HEK293 (cell line): Measurements from ENCODE around the gene TEX12.
A peak's percentile ranks its signal among the peaks of the same experiment; 100 is the strongest.

ENCODE experiments used
- CTCF ChIA-PET: fragments of 350-600 bp; formaldehyde crosslinking; extraction: SDS; loops from one replicate; lab custom pipeline; 2021; ENCODE audit warnings: antibody characterized with exemption; lab: Yijun Ruan, JAX
- POLR2A ChIA-PET: fragments of 300-600 bp; formaldehyde crosslinking; extraction: SDS; loops from one replicate; lab custom pipeline; 2020; ENCODE audit warnings: antibody characterized with exemption, inconsistent platforms; lab: Yijun Ruan, JAX
- H3K27ac ChIP-seq: fragments of 200-500 bp; sonication (Bioruptor generic); 2 replicates; pipeline ENCODE4 v1.5.1; 2014; ENCODE audit warnings: low read depth, low read length, control low read depth, inconsistent platforms; ENCODE audit errors: extremely low read depth
- H3K36me3 ChIP-seq, 2 experiments: fragments of 200-500 bp in 1 of 2; sonication (Bioruptor generic) in 1 of 2; 1 replicate in 1 of 2; 2 replicates in 1 of 2; pipeline ENCODE4 v1.5.1; 2014 to 2017; ENCODE audit warnings: inconsistent platforms in 2 of 2, low read length in 2 of 2; ENCODE audit not compliant: control insufficient read depth in 2 of 2, insufficient read depth in 1 of 2
- H3K4me1 ChIP-seq: fragments of 200-500 bp; sonication (Bioruptor generic); 2 replicates; pipeline ENCODE4 v1.5.1; 2014; ENCODE audit warnings: mild to moderate bottlenecking, low read length, inconsistent platforms; ENCODE audit not compliant: control insufficient read depth, insufficient read depth
- H3K4me3 ChIP-seq: 2 replicates; pipeline ENCODE4 v1.5.1; 2011; ENCODE audit warnings: low read depth, mild to moderate bottlenecking, control low read depth, low read length, moderate library complexity
- H3K9me3 ChIP-seq: fragments of 200-500 bp; sonication (Bioruptor generic); 2 replicates; pipeline ENCODE4 v1.5.1; 2014; ENCODE audit warnings: low read depth, low read length, inconsistent platforms; ENCODE audit not compliant: control insufficient read depth, insufficient read depth
- GFI1B ChIP-seq: fragments of 450-650 bp; formaldehyde crosslinking; IDR thresholded peaks from 2 replicates; pipeline ENCODE4 v1.5.1; 2016; ENCODE audit warnings: missing biosample characterization, missing genetic modification characterization
- GLI4 ChIP-seq: fragments of 450-650 bp; formaldehyde crosslinking; IDR thresholded peaks from 2 replicates; pipeline ENCODE4 v1.5.1; 2016; ENCODE audit warnings: missing biosample characterization, missing genetic modification characterization
- KLF7 ChIP-seq: fragments of 450-650 bp; formaldehyde crosslinking; IDR thresholded peaks from 2 replicates; pipeline ENCODE4 v1.5.1; 2016; ENCODE audit warnings: missing biosample characterization, missing genetic modification characterization, borderline replicate concordance
- TRIM28 ChIP-seq: IDR thresholded peaks from 2 replicates; pipeline ENCODE4 v1.6.1; 2011; ENCODE audit warnings: low read length, control low read depth, borderline replicate concordance
- ZBTB17 ChIP-seq: fragments of 450-650 bp; formaldehyde crosslinking; IDR thresholded peaks from 2 replicates; pipeline ENCODE4 v1.5.1; 2016; ENCODE audit warnings: missing biosample characterization, missing genetic modification characterization
- ZEB2 ChIP-seq: fragments of 450-650 bp; formaldehyde crosslinking; IDR thresholded peaks from 2 replicates; pipeline ENCODE4 v1.5.1; 2016; ENCODE audit warnings: missing biosample characterization, missing genetic modification characterization
- ZNF114 ChIP-seq: fragments of 450-650 bp; formaldehyde crosslinking; IDR thresholded peaks from 2 replicates; pipeline ENCODE4 v1.5.0; 2017; ENCODE audit warnings: missing biosample characterization, missing genetic modification characterization
- ZNF133 ChIP-seq: fragments of 450-650 bp; formaldehyde crosslinking; IDR thresholded peaks from 2 replicates; pipeline ENCODE4 v1.5.1; 2016; ENCODE audit warnings: missing biosample characterization, missing genetic modification characterization
- ZNF174 ChIP-seq: fragments of 450-650 bp; formaldehyde crosslinking; IDR thresholded peaks from 2 replicates; pipeline ENCODE4 v1.5.0; 2017; ENCODE audit warnings: missing biosample characterization, mild to moderate bottlenecking, missing genetic modification characterization
- ZNF175 ChIP-seq: fragments of 450-650 bp; formaldehyde crosslinking; IDR thresholded peaks from 2 replicates; pipeline ENCODE4 v1.5.1; 2016; ENCODE audit warnings: missing biosample characterization, missing genetic modification characterization
- ZNF19 ChIP-seq: fragments of 450-650 bp; formaldehyde crosslinking; IDR thresholded peaks from 2 replicates; pipeline ENCODE4; 2016; ENCODE audit warnings: missing biosample characterization, missing genetic modification characterization, low read depth
- ZNF221 ChIP-seq: fragments of 450-650 bp; formaldehyde crosslinking; IDR thresholded peaks from 2 replicates; pipeline ENCODE4 v1.5.1; 2017; ENCODE audit warnings: missing biosample characterization, missing genetic modification characterization, borderline replicate concordance
- ZNF335 ChIP-seq: fragments of 450-650 bp; formaldehyde crosslinking; conservative IDR thresholded peaks from 2 replicates; pipeline ENCODE4 v1.5.1; 2016; ENCODE audit warnings: missing biosample characterization, missing genetic modification characterization
- ZNF37A ChIP-seq: fragments of 450-650 bp; IDR thresholded peaks from 2 replicates; pipeline ENCODE4 v1.5.1; 2018; ENCODE audit warnings: missing biosample characterization, missing genetic modification characterization
- ZNF433 ChIP-seq: fragments of 450-650 bp; formaldehyde crosslinking; IDR thresholded peaks from 2 replicates; pipeline ENCODE4 v1.5.1; 2016; ENCODE audit warnings: missing biosample characterization, missing genetic modification characterization, low read depth
- ZNF529 ChIP-seq: fragments of 450-650 bp; formaldehyde crosslinking; IDR thresholded peaks from 2 replicates; pipeline ENCODE4 v1.5.1; 2017; ENCODE audit warnings: missing genetic modification characterization, missing biosample characterization; ENCODE audit not compliant: insufficient replicate concordance
- ZNF544 ChIP-seq: fragments of 450-650 bp; formaldehyde crosslinking; IDR thresholded peaks from 2 replicates; pipeline ENCODE4 v1.5.0; 2017; ENCODE audit warnings: missing biosample characterization, missing genetic modification characterization
- ZNF555 ChIP-seq: fragments of 450-650 bp; formaldehyde crosslinking; conservative IDR thresholded peaks from 2 replicates; pipeline ENCODE4 v1.5.1; 2017; ENCODE audit warnings: missing biosample characterization, mild to moderate bottlenecking, missing genetic modification characterization, inconsistent platforms
- ZNF621 ChIP-seq: fragments of 450-650 bp; formaldehyde crosslinking; IDR thresholded peaks from 2 replicates; pipeline ENCODE4 v1.5.1; 2017; ENCODE audit warnings: missing biosample characterization, missing genetic modification characterization
- ZNF660 ChIP-seq: fragments of 450-650 bp; IDR thresholded peaks from 2 replicates; pipeline ENCODE4 v1.5.1; 2018; ENCODE audit warnings: missing biosample characterization, mild to moderate bottlenecking, missing genetic modification characterization
- ZNF701 ChIP-seq: fragments of 450-650 bp; formaldehyde crosslinking; IDR thresholded peaks from 2 replicates; pipeline ENCODE4 v1.5.1; 2016; ENCODE audit warnings: missing biosample characterization, missing genetic modification characterization
- ZNF777 ChIP-seq: fragments of 450-650 bp; formaldehyde crosslinking; IDR thresholded peaks from 2 replicates; pipeline ENCODE4 v1.5.1; 2017; ENCODE audit warnings: missing biosample characterization, missing genetic modification characterization, borderline replicate concordance
- ZNF785 ChIP-seq: fragments of 450-650 bp; formaldehyde crosslinking; IDR thresholded peaks from 2 replicates; pipeline ENCODE4 v1.5.1; 2016; ENCODE audit warnings: missing biosample characterization, missing genetic modification characterization
- ZNF843 ChIP-seq: fragments of 450-650 bp; formaldehyde crosslinking; IDR thresholded peaks from 2 replicates; pipeline ENCODE4 v1.5.1; 2016; ENCODE audit warnings: missing biosample characterization, missing genetic modification characterization
- TF ChIP-seq, protein P1 (sequence below): fragments of 450-650 bp; formaldehyde crosslinking; IDR thresholded peaks from 2 replicates; pipeline ENCODE4 v1.5.1; 2016; ENCODE audit warnings: missing biosample characterization, missing genetic modification characterization
- TF ChIP-seq, protein P2 (sequence below): fragments of 450-650 bp; IDR thresholded peaks from 2 replicates; pipeline ENCODE4 v1.5.1; 2018; ENCODE audit warnings: missing biosample characterization, missing genetic modification characterization
- TF ChIP-seq, protein P3 (sequence below): fragments of 450-650 bp; formaldehyde crosslinking; IDR thresholded peaks from 2 replicates; pipeline ENCODE4 v1.5.1; 2016; ENCODE audit warnings: missing biosample characterization, missing genetic modification characterization, low read depth

Gene TEX12

GRCh38 chr11:112174789-112175598, 7.8 kb downstream of the TEX12 start, which contains the start of gene BCO2 (continued):
- no peak for TF ChIP-seq KLF7 (tag by site-specific recombination)
- TF ChIP-seq, all 188 proteins: peak for 8

GRCh38 chr11:112175599-112175952, 8.4 kb downstream of the TEX12 start:
- ChIA-PET POLR2A (no interaction called here), CTCF (interaction anchor here (0.5 to 5.2 kb wide), 18 partner anchors 8 to 1622 kb away, joined by 3 to 64 read pairs (median 4); no protein-coding TSS in a partner anchor)
- peaks cover 3% of the 10 kb centered on the region; the same call in 1 of the 2 replicates for H3K4me1 ChIP-seq
- H3K27ac ChIP-seq, result no peak overlapping the region
- TF ChIP-seq, protein P1, sequence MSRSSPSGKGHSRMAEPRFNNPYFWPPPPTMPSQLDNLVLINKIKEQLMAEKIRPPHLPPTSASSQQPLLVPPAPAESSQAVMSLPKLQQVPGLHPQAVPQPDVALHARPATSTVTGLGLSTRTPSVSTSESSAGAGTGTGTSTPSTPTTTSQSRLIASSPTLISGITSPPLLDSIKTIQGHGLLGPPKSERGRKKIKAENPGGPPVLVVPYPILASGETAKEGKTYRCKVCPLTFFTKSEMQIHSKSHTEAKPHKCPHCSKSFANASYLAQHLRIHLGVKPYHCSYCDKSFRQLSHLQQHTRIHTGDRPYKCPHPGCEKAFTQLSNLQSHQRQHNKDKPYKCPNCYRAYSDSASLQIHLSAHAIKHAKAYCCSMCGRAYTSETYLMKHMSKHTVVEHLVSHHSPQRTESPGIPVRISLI (tag by site-specific recombination), result no peak
- TF ChIP-seq ZBTB17 (tag by site-specific recombination) (peak; percentile 57), ZNF335 (tag by site-specific recombination) (peak; percentile 2), GLI4 (tag by site-specific recombination) (no peak)
- TF ChIP-seq, protein P2, sequence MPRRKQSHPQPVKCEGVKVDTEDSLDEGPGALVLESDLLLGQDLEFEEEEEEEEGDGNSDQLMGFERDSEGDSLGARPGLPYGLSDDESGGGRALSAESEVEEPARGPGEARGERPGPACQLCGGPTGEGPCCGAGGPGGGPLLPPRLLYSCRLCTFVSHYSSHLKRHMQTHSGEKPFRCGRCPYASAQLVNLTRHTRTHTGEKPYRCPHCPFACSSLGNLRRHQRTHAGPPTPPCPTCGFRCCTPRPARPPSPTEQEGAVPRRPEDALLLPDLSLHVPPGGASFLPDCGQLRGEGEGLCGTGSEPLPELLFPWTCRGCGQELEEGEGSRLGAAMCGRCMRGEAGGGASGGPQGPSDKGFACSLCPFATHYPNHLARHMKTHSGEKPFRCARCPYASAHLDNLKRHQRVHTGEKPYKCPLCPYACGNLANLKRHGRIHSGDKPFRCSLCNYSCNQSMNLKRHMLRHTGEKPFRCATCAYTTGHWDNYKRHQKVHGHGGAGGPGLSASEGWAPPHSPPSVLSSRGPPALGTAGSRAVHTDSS (tag by site-specific recombination), result peak; percentile 71
- H3K4me3 ChIP-seq, result peak overlapping the region; percentile 2
- H3K36me3 ChIP-seq, result no peaks in the 10 kb centered on the region
- H3K9me3 ChIP-seq, result no peaks in the 10 kb centered on the region

DNA sequence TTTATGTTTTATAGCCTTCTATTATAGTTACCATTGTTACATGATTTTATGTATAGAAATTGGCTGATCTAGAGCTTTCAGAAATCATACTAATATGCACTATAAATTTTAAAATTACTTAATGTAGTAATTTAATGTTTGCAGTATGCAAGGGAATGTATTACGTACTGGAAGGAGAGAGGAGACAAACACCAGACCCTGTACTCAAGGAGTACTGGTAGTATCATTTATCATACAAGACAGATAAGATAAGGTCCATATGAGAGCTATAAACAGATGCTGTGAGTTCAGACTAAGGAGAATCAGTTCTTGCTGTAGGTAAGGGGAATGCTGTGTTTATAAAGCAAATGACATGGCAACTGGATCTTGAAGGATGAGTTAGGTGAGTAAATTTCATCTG, 8.9 kb downstream of the TEX12 start:
- Histone ChIP-seq H3K4me3 (no peak overlapping the region), H3K36me3 (no peaks in the 10 kb centered on the region), H3K4me1 (peaks cover 3% of the 10 kb centered on the region; the same call in 1 of the 2 replicates), H3K27ac (no peak overlapping the region), H3K9me3 (no peaks in the 10 kb centered on the region)
- TF ChIP-seq TRIM28 (no peak), ZNF843 (tag by site-specific recombination) (no peak), ZNF221 (no peak), GFI1B (tag by site-specific recombination) (no peak), ZNF701 (tag by site-specific recombination) (no peak), ZNF555 (tag by site-specific recombination) (no peak)
- CTCF ChIA-PET, result interaction anchor here (0.6 to 5.2 kb wide), 11 partner anchors 8 to 605 kb away, joined by 3 to 64 read pairs (median 4); no protein-coding TSS in a partner anchor
- POLR2A ChIA-PET, result interaction anchor here (0.6 kb wide), 1 partner anchor 72 kb away, joined by 3 read pairs; no protein-coding TSS in a partner anchor

DNA sequence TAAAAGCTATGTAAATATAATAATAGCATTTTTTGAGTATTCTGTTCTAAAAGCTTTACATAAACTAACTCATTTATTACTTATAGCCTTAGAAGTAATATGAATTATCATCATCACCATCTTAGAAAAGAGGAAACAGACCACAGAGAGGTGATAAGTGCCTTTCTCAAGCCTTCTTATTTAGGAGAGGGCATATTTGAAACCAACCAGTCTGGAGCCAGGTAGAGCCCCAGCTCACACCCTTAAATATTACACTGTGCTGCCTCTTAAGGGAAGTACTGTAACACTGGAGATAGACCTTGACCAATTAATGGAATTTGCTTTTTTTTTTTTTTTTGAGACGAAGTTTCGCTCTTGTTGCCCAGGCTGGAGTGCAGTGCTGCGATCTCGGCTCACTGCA, 10.4 kb downstream of the TEX12 start:
- TF ChIP-seq, protein P3, sequence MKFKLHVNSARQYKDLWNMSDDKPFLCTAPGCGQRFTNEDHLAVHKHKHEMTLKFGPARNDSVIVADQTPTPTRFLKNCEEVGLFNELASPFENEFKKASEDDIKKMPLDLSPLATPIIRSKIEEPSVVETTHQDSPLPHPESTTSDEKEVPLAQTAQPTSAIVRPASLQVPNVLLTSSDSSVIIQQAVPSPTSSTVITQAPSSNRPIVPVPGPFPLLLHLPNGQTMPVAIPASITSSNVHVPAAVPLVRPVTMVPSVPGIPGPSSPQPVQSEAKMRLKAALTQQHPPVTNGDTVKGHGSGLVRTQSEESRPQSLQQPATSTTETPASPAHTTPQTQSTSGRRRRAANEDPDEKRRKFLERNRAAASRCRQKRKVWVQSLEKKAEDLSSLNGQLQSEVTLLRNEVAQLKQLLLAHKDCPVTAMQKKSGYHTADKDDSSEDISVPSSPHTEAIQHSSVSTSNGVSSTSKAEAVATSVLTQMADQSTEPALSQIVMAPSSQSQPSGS (tag by site-specific recombination), result no peak
- TF ChIP-seq ZNF660 (tag by site-specific recombination), result no peak
- no peak for TF ChIP-seq ZNF529 (tag by site-specific recombination)
- TF ChIP-seq ZNF19 (tag by site-specific recombination), result no peak
- no peak for TF ChIP-seq ZNF544 (tag by site-specific recombination)
- TF ChIP-seq ZNF175 (tag by site-specific recombination), result no peak
- no peak for TF ChIP-seq ZNF133 (tag by site-specific recombination)
- TF ChIP-seq ZNF777 (tag by site-specific recombination), result no peak
- no peak for TF ChIP-seq ZEB2 (tag by site-specific recombination)
- TF ChIP-seq ZNF37A (tag by site-specific recombination), result no peak
- no peak for TF ChIP-seq ZNF433 (tag by site-specific recombination)
- no peak for TF ChIP-seq ZNF114
- TF ChIP-seq ZNF621, result no peak
- no peak for TF ChIP-seq ZNF785 (tag by site-specific recombination)
- no peak for TF ChIP-seq ZNF555 (tag by site-specific recombination)
- TF ChIP-seq ZNF174 (tag by site-specific recombination), result no peak
- CTCF ChIA-PET, result interaction anchor here (0.7 to 5.2 kb wide), 2 partner anchors 65 to 837 kb away, joined by 3 to 64 read pairs; no protein-coding TSS in a partner anchor
- POLR2A ChIA-PET, result interaction anchor here (1.0 kb wide), 1 partner anchor 26 kb away, joined by 3 read pairs; no protein-coding TSS in a partner anchor
- H3K36me3 ChIP-seq, result no peaks in the 10 kb centered on the region
- peaks cover 3% of the 10 kb centered on the region; the same call in 1 of the 2 replicates for H3K4me1 ChIP-seq
- no peak overlapping the region for H3K27ac ChIP-seq
- H3K9me3 ChIP-seq, result no peaks in the 10 kb centered on the region
- no peak overlapping the region for H3K4me3 ChIP-seq
